NCI-H1436 treated with DMSO at 0.1 percent for 48 hours (cell line): ENCODE results near the gene HOXB9.
A peak's percentile ranks its signal among the peaks of the same experiment; 100 is the strongest.

Experiments
- DNase-seq: peaks from one replicate; lab custom pipeline; 2025; lab: John Stamatoyannopoulos, UW

HOXB9 gene

GRCh38 chr17:48639136-48639535 lies 13.0 kb upstream of the HOXB9 start:
- DNase-seq = no peak

DNA sequence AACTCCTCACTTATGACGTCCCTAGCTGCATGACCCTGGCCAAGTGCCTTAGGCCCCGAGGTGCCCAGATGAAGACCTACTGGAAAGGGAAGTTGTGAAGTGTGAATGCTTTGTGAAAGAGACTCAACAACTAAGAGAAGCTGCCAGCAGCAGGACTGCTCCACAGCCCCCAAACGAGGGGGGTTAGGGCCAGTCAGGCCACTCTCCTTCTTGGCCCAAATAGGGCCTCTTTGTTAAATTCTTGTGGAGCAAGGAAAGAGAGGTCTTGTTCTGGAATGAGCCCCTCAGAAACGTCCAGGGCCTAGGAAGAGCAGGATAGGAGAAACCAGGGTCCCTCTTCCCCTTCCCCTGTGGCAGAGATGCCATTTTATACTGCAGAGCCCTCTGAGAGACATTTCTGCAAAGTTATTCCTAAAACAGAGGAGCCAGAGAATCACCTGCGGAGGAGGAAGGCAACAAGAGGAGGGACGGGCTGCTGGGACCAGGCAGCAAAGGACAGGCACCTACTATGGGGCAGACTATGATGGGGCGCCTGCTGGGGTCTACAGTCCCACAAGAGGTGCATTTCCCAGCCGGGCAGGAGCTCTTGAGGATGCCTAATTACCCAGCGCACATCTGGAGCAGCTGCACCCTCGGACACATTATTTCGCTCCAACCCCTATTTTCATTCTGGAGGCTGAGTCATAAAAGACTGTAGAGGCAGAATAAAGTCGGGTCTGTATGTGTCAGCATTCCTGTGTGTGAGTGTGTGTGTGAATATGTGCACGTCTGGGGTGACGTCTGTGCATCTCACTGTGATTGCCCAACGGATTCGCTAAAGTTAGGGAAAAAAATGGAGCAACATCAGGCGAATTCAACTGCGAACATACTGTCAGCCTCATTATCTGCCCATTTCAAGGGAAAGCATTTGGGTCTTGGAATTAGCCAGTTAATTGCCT lies 11.4 kb upstream of the HOXB9 start:
- DNase-seq = no peak

DNA sequence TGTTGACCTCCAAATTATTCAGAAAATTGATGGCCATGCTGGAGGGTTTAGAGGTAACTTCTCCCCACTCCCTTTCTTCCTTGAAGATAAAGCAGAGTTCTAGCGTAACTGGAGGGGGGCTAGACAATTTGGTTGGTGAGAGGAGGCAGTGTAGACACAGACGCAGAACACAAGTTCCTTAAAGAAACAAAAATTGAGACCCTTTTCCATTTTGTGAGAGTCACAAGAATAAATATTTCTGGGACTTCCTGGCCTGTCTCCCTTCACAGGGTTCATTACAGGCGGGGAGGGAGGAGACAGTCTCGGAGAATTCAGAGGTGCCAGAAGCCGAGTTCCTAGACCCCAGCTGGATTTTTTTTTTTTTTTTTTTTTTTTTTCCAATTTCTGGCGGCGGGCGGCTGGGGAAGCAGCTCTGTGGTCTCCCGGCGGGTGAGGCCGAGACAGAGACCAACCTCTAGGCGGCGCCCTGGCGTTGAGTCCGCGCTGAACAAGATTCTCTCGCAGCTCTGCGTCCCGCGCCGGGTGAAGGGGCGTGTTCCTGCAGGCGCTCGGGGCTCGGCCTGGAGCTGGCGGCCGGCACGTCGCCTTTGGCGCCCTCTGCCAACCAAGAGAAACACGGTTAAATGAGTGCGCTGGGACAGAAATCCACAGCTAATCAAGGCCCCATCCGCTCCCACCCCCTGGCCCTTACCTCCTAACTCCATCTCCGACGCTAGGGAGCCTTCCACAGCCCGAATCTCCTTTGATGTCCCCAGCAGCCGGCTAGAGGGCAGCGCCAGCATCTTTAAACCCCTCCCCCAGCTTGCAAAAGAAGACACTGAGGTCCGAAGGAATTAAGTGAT lies 10.2 kb upstream of the HOXB9 start:
- DNase-seq = peak; percentile 29

DNA sequence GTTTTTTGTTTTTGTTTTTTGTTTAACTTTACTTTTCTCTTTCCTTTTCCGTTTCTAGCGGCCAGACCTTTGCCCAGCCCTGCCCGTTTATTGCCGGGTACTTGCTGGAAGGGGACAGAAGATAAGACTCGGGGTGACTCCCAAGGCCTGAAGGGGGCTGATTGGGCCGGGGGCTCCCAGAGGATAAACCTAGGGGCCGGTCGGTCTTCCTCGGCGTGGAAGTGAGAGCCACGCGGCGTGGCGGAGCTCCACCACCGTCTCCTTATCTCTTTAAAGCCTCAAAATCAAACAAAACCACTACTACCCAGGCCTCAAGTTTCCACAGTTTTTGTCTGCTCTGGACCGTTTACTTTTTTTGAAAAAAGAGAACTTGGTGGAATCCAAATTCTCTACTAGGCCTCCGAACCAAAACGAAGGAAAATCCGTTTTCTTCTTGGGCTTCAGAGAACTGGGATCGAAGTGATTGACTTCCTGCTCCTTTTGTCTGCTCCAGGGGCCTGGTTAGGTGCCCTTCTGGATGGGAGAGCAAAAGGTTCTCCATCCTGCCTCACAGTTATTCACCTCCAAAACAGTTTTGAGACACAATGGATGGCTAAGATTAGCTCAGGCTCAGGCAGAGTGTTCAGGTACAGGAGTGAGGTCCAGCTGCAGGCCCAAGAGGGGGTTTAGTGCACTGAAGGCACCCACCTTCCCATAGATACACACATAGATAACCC lies 8.5 kb upstream of the HOXB9 start:
- DNase-seq = no peak

- no peak for DNase-seq
Measured at GRCh38 chr17:48633266-48633677, 7.1 kb upstream of the HOXB9 start.

GRCh38 chr17:48632579-48633265 lies 6.6 kb upstream of the HOXB9 start:
- DNase-seq = no peak

GRCh38 chr17:48631693-48632578 lies 5.8 kb upstream of the HOXB9 start:
- DNase-seq = no peak

- DNase-seq = no peak
Measured at GRCh38 chr17:48630925-48631692, 5.0 kb upstream of the HOXB9 start.

GRCh38 chr17:48630009-48630924 lies 4.1 kb upstream of the HOXB9 start:
- DNase-seq = no peak

DNA sequence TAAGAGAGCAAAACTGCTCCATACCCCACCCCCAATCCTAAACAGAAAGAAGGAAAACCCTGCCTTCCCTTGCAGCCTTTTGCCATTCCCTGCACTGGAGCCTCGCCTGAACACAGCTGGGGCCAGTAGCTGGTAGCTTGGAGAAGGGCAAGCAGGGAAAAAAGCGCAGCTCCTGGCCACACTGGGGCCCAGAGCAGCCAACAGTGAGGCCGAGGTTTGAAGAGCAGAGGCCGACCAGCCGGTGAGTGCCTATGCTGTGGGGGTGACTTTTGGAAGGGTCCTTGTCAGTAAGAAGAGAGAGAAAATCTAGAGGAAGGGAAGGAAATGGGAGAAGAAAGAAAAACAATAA lies 3.2 kb upstream of the HOXB9 start:
- DNase-seq = no peak

GRCh38 chr17:48628649-48629410 lies 2.7 kb upstream of the HOXB9 start:
- DNase-seq = no peak

DNA sequence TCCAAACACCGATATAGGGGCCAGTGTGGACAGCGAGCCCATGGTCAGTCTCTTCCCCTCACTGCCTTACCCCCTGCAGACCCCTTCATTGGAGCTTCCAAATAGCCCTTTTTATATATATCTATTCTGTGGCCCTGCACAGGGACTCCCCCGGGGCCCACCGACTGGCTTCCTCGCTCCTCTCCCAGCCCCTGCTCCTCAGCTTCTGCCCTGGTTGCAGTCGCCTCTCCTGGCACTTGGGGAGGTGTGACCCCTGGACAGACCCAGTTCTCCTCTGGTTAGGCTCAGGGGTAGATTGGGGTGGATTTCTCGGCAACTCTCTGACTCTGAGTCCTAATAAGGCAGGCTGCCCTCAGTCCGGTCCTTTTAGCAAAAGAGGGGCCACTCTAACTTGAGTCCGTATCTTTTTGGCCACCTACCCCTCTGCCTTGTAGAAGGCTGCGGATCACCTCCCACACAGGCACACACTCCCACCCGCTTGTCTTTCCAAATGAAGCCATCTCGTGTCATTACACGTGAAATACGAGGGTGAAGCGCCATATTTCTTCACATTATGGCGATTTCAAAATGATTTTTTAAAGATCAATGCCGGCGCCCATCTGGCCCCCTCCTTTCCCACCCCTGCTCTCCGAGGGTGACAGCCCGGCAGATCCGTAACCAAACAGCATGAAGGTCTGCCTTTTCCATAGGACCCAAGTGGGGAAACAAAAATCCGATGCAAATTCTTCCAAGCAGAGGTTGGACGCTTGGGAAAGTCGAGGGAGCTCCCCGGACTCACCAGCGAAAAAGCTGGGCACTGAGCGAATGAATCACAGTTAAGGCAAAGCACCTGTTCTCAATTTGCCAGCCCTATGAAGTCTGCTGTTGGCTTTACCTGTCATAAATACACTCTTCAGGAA lies 1.7 kb upstream of the HOXB9 start:
- no peak for DNase-seq

DNA sequence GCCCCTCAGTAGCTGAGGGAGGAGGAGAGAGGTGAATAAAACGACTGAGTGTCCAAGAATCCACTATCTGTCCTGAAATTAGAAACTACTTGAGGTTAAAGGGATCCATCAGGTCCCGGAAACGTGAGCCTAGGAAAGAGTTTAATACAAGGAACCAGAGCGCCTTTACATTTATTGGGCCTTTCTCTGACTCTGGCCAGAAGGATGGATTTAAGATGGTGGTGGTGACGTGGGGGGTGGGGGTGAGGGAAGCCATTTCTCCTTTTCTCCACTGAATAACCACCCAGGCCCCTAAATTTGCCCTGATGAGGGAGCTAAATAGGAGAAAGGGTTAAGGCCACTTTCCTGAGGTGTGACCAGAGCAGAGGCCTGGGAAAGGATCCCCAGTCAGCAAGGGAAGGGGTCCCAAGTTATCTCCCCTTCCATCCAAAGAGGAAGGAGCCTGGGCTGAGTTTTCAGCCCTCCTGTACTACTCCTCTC lies 1.0 kb upstream of the HOXB9 start:
- no peak for DNase-seq

- no peak for DNase-seq
Measured at GRCh38 chr17:48625495-48626244, 488 bp downstream of the HOXB9 start.

GRCh38 chr17:48624544-48625494 lies 1.3 kb downstream of the HOXB9 start:
- DNase-seq = no peak
